Stimulated activated CD8-positive, alpha-beta memory T cell treated with anti-CD3 and anti-CD28 coated beads, Interleukin-7, amount 100 ng/mL, for 1 hour (primary cell): ENCODE data around the gene MEF2C.
A peak's percentile ranks its signal among the peaks of the same experiment; 100 is the strongest.

Experiments used
- DNase-seq, 2 donors: peaks; one replicate each; pipeline ENCODE4 v3.0.0-alpha.2; 2020; ENCODE audit warnings: low read depth in 2 of 2

Gene MEF2C

GRCh38 chr5:88760527-88760926, 122.5 kb downstream of the MEF2C start:
- DNase-seq = no peak

DNA sequence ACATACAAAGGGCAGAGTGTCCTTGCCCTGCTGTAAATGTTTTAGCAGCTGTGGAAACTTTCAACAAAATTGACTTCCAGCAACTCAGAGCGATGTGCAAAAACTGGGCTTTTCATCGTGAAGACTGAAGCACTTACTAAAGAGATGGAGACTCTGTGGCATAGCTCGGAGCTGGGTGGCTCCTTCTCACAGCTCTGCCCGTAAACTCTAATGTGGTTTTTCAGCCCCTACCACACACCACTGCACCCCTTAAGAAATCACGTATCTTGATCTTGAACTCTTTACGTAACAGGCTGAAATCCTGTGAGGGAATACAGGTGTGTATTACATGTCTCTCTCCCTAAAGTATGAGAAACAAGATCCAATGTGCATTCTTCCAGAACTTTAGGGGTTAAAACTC, 124.4 kb downstream of the MEF2C start:
- no peak for DNase-seq

GRCh38 chr5:88758184-88758583, 124.8 kb downstream of the MEF2C start:
- no peak for DNase-seq

GRCh38 chr5:88756953-88757352, 126.0 kb downstream of the MEF2C start:
- no peak for DNase-seq

- no peak for DNase-seq
These were observed 134.3 kb downstream of the MEF2C start for GRCh38 chr5:88748666-88749065.

GRCh38 chr5:88746438-88746882, 136.5 kb downstream of the MEF2C start:
- DNase-seq = no peak

DNA sequence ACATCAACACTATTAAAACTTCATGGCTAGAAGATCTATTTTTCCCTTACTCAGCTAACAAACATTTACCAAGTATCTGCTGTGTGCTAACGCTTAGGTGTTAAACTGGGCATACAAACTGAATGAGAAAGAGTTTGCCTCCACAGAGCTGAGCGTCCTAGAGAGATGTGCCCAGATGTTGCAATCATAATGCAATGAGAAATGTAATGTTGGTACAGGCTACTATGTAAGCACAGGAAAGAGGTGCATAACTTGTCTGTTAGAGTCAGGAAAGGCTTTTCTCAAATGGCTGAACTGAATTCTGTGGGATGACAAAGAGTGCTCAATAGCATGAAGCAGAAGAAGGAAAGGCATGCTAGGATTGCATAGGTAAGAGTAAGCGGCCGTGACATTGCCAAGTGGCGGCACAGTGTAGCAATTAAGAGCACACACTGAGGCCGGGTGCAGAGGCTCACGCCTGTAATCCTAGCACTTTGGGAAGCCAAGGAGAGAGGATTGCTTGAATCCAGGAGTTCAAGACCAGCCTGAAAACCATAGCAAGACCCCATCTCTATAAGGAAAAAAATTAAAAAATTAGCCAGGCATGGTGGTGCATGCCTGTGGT, 137.8 kb downstream of the MEF2C start:
- no peak for DNase-seq

GRCh38 chr5:88743231-88743834, 139.7 kb downstream of the MEF2C start:
- DNase-seq = no peak

GRCh38 chr5:88741964-88742363, 141.0 kb downstream of the MEF2C start:
- DNase-seq = no peak

GRCh38 chr5:88740604-88741185, 142.3 kb downstream of the MEF2C start:
- DNase-seq = no peak

- DNase-seq = no peak
These were observed 146.5 kb downstream of the MEF2C start for GRCh38 chr5:88736494-88736893.

GRCh38 chr5:88734983-88735382, 148.0 kb downstream of the MEF2C start:
- no peak for DNase-seq

- DNase-seq = no peak
These were observed 148.8 kb downstream of the MEF2C start for GRCh38 chr5:88734191-88734640.

GRCh38 chr5:88732862-88733261, 150.1 kb downstream of the MEF2C start:
- no peak for DNase-seq

DNA sequence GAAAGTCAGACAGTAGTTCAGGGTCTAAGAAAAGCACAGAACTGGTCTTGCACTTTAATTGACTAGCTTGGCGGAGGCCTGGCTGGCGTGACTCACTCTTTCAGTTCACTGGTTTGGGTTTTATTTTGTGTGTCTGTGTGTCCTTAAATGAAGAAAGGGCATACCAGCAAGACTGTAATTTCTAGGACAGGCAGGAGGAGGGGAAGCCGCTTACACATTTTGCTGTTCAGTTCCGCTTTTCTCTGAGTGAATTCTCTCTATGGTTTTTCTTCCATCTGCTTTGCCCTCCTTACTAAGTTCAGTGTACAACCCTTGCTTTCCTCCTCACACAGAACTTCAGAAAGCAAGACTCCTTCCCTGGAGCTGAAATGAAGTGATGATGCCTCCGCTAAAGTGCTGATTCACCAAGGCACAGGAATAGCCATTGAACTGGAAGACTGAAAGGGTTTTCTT, 150.8 kb downstream of the MEF2C start:
- no peak for DNase-seq

- DNase-seq = no peak
These were observed 153.2 kb downstream of the MEF2C start for GRCh38 chr5:88729829-88730182.

- DNase-seq = peak; percentile 14 to 29
These were observed 153.7 kb downstream of the MEF2C start for GRCh38 chr5:88729084-88729828.

DNA sequence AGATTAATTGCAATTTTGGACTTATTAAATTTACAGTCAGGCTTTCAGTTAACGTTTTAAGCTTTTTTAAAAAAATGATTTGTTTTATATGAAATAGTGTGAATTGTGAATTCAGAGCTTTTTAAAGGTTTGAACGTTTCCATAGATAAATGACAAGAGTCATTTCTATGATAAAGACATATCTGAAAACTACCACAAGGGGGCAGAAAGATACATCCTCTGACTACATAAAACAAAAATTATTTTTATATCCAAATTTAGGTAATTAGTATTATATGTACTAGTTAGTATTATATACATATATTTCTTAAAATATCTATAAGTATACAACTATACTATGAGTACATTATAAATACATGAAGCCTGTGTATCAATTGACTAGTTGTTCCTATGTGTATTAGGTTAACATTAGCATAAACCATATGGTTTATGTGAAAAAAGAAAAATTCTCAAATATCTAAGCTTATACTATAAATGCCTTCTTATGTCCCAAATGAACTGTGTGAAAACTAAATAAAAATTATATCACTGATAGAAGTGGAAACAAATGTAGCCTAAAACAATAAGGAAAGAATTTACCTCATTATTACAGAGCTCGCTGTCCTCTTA, 155.2 kb downstream of the MEF2C start:
- DNase-seq = no peak

DNA sequence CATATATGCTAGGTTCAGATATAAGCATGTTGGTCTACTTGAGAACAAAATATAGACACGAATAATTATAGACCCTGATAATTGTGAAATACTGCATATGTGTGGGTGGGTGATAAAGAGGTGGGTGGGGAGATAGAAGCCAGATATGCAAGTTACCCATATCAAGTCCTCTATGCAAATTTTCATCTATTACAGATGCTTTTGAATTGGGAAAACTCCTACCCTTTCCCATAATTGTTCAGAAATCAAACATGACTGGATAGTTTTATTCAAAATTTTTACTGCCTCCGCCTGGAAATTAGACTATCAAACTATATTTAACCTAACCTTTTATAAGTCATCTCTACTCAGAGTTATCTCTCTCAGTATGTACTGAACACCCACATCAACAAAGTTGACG, 157.5 kb downstream of the MEF2C start:
- no peak for DNase-seq

DNA sequence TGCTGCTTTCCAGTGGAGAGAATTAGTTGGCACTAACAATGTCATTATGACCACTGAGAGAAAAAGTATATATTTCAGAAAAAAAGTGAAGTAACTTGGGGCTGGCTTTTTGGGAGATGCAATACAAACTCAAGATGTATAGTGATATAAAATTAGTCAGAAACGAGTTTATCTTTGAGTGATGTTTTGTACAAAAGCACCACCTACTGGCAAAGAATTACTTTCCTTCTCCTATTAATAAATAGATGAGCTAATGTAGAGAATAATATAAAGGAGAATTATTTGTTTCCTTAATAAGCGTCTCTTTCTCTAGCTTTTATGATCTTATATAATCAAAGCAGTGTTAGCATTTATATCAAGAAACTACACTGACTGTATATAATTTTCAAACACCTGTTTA, 158.8 kb downstream of the MEF2C start:
- DNase-seq = no peak

GRCh38 chr5:88722546-88723073, 160.4 kb downstream of the MEF2C start:
- DNase-seq = no peak

DNA sequence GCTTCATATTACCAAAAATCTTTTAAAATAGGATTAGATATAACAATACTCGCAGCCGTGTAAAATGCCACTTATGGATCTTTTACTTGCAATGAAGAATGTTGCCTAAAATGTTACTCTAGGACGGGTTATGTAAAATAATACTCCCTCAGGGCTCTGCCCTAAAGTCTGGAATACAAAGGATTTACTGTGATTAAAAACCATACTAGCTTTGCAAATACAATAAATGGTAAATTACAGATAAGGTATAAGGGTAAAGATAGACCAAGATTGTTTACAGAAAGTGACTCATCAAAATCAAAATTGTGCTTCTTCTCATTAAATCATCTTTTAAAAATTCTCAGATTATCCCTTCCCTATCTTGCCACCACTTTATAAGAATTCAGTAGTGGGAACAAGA, 163.6 kb downstream of the MEF2C start:
- DNase-seq = no peak
